ENCODE measurements around the gene ZPBP2.
"Not testable (repeated sequence)": the region's sequence is repeated elsewhere in the genome, so short reads cannot be mapped to it uniquely, and the experiment has no call there.

The ZPBP2 gene

DNA sequence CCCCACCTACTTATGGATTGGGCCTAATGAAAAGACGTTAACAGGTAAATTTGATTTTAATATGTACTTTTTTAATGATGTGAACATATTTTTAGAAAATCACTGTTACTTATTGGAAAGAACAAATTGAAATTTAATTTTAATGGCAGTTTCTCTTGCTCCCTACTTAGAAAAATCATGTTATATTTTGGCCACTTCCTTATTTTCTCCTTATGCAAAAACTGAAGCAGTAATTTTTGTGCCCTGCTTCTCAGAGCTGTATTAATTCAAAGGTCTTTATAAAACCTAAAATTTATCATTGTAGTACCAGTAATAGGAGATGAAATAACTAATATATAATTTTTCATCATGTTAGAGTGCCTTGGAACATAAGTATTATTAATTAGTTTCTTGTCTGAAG, 2.8 kb downstream of the ZPBP2 start:
- TF ChIP-seq, protein P1, sequence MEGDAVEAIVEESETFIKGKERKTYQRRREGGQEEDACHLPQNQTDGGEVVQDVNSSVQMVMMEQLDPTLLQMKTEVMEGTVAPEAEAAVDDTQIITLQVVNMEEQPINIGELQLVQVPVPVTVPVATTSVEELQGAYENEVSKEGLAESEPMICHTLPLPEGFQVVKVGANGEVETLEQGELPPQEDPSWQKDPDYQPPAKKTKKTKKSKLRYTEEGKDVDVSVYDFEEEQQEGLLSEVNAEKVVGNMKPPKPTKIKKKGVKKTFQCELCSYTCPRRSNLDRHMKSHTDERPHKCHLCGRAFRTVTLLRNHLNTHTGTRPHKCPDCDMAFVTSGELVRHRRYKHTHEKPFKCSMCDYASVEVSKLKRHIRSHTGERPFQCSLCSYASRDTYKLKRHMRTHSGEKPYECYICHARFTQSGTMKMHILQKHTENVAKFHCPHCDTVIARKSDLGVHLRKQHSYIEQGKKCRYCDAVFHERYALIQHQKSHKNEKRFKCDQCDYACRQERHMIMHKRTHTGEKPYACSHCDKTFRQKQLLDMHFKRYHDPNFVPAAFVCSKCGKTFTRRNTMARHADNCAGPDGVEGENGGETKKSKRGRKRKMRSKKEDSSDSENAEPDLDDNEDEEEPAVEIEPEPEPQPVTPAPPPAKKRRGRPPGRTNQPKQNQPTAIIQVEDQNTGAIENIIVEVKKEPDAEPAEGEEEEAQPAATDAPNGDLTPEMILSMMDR (IDR thresholded peaks at IDR 0.05; ENCODE audit: extremely low read depth, missing control alignments): no peak
- DNase-seq (ENCODE audit: low spot score): no peak

DNA sequence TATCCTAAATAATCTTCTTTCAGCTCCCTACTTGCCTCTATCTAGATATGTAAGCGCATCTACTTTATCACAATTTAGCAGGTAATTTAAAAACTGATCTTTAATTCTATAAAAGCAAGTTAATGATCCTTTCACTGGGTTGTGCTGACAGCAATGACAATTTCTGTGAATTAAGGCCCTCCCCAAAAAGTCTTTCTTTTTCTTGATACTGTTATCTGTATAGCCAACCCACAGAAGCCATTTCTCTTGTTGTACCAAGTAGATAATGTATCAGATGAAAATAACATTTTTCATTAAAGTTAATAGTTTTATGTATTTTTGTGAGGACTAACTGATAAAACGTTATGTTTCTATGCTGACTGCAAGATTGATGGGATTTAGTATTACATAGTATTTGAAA, 3.8 kb downstream of the ZPBP2 start:
- no peak for DNase-seq (ENCODE audit: low spot score)
- TF ChIP-seq, protein P1 (IDR thresholded peaks at IDR 0.05; ENCODE audit: extremely low read depth, missing control alignments): no peak

DNA sequence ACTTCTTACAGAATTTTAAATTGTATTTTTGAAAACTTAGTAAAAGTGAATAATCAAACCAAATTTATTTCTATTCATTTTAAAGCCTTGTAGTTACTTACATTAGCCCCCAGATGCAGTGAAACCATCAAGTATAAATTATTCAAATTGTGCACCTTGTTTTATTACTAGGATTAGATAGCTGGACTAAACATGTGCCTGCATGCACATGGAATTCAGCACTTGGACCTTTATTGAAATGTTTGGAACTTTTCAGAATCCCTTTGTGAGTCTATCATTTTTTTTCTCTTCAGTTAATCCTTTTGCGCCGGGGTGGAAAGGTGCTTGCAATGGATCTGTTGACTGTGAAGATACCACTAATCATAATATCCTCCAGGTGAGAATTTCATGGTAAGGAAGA, 4.7 kb downstream of the ZPBP2 start:
- DNase-seq (ENCODE audit: low spot score): no peak
- TF ChIP-seq, protein P1 (IDR thresholded peaks at IDR 0.05; ENCODE audit: extremely low read depth, missing control alignments): no peak

DNA sequence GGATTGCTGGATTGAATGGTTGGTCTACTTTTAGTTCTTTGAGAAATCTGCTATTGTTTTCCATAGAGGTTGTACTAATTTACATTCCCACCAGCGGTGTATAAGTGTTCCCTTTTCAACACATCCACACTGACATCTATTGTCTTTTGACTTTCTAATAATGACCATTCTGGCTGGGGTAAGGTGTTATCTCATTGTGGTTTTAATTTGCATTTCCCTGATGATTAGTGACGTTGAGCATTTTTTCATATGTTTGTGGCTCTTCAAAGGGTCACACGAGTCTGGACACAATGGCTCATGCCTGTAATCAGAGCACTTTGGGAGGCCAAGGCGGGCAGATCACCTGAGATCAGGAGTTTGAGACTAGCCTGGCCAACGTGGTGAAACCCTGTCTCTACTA, 18.1 kb downstream of the ZPBP2 start:
- DNase-seq (ENCODE audit: low spot score): not testable (repeated sequence)

DNA sequence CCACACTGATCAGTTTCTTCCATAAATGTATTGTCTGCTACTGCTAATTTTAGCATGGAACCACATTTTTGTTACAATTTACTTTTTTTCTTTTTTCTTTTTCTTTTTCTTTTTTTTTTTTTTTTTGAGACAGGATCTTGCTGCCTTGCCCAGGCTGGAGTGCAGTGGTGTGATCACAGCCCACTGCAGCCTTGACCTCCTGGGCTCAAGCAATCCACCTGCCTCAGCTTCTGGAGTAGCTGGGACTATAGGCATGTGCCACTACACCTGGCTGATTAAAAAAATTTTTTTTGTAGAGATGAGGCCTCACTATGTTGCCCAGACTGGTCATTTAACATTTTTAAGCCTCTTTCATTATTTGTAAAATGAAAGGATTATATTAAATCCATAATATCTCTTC, 19.1 kb downstream of the ZPBP2 start:
- DNase-seq (ENCODE audit: low spot score): no peak
- TF ChIP-seq, protein P1 (IDR thresholded peaks at IDR 0.05; ENCODE audit: extremely low read depth, missing control alignments): no peak

DNA sequence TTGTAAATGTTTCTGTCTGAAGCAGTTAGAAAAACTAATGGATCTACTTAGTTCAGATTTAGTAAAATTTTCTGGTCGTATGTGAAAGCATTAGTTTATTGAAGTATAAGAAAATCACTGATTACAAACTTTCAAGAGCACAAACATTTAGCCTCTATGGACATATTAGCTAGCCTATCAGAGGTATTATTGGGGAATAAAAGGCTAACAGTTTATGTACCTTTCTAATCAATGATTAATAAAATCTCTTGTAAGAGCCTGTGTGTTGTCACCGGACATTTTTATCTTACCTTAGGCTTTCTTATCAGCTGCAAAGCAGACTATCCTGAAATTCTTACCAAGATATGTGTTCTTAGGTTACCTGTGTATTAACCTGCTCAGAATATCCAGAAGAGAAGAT, 21.2 kb downstream of the ZPBP2 start:
- TF ChIP-seq, protein P1 (IDR thresholded peaks at IDR 0.05; ENCODE audit: extremely low read depth, missing control alignments): no peak
- DNase-seq (ENCODE audit: low spot score): no peak

DNA sequence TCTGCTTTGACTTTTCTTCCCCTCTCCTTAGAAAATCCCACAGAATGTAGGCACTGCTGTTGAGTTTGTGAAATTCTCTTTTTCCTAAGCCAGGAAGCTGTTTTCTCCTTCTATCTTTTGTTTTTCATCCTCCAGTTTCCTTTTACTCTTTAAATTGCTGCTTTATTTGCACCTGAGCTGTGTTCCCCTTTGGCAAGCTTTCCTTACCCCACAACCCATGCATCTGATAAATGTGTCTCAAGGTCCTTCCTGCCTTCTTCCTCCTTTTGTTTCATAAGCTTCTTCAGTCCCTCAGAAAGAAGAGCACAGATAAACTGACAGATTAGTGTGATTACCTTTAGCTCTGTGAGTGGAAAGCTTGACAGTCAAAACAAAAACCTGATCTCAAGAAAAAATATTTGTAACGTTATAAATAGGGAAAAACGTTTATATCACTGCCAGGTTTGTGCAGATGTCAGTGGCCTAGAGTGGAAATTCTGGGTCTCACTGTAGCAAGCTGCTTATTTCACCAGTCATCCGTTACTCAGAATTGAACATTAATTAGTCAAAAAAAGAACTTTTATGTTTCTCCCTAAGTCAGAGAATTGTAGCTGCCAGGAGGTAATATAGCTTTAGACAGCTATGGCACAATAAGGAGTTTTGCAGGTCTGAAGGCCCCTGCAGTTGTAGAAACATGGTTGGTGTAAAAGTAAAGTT, 26.8 kb downstream of the ZPBP2 start:
- DNase-seq (ENCODE audit: low spot score): no peak
- TF ChIP-seq, protein P1 (IDR thresholded peaks at IDR 0.05; ENCODE audit: extremely low read depth, missing control alignments): no peak

DNA sequence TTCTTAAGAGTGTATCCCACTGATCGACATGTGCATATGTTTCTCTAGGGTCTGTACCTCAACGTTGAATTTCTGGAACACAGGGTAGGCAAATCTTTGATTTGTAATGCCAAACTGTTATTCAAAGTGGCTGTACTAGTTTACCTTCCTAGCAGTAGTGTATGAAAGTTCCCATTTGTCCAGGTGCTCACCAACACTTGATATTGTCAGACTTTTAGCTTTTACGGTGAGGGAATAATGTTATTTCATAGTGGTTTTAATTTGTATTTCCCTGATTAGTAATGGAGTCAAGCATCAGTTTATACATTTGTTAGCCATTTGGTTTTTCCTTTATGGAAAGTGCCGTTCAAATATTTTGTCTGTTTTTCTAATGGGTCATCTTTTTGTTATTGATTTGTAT, 30.1 kb downstream of the ZPBP2 start:
- no peak for DNase-seq (ENCODE audit: low spot score)
- TF ChIP-seq, protein P1 (IDR thresholded peaks at IDR 0.05; ENCODE audit: extremely low read depth, missing control alignments): no peak

All from GM20000 (cell line).